ENCODE results near the gene MCF2L2. TPM values are rescaled to one million over a fixed set of nuclear protein-coding genes. Genes with fewer than 3 reads are reported as not detected.

Gene MCF2L2
- total and polyA plus RNA-seq, 10 donors: 0.46 to 37.7 (median 17.6) TPM

DNA sequence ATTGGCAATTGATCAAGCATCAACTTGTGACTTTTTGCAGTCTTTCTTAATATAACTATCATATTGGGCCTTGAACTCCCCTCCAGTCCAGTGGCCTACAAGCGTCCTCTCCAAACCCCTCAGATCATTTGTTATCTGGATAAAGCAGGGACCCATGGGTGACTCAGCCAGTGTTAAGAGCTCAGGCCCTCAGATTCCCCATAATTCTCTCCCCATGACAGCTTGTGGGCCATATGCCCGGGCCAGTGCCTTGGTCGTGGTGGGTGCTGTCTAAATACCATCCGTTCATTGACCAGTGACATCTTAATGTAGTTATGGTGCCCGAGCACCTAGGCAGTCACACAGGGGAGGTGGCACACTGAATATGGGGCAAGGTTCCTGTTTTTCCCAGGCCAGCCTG, 18.1 kb downstream of the MCF2L2 start:
- no peaks in the 10 kb centered on the region for H3K27me3 ChIP-seq (replicated peaks in 1 of 7)
- H3K36me3 ChIP-seq: no peaks in the 10 kb centered on the region
- H3K4me3 ChIP-seq: no peak overlapping the region
- H3K4me1 ChIP-seq: peaks cover 7 to 37% (median 10%) of the 10 kb centered on the region in 6 donors
- peak overlapping the region in 5 of 8 donors; percentile 6 to 63 (median 59) for H3K27ac ChIP-seq
- 57 to 71% (median 66%) methylated on average over 5 of the region's 5 CpGs for WGBS, 5 donors
- no peak for DNase-seq
- peak in 1 of 3 donors; percentile 31 for TF ChIP-seq POLR2AphosphoS5 (IDR thresholded peaks at IDR 0.05)
- no peak for TF ChIP-seq POLR2A (IDR thresholded peaks at IDR 0.05)
- TF ChIP-seq, protein P1, sequence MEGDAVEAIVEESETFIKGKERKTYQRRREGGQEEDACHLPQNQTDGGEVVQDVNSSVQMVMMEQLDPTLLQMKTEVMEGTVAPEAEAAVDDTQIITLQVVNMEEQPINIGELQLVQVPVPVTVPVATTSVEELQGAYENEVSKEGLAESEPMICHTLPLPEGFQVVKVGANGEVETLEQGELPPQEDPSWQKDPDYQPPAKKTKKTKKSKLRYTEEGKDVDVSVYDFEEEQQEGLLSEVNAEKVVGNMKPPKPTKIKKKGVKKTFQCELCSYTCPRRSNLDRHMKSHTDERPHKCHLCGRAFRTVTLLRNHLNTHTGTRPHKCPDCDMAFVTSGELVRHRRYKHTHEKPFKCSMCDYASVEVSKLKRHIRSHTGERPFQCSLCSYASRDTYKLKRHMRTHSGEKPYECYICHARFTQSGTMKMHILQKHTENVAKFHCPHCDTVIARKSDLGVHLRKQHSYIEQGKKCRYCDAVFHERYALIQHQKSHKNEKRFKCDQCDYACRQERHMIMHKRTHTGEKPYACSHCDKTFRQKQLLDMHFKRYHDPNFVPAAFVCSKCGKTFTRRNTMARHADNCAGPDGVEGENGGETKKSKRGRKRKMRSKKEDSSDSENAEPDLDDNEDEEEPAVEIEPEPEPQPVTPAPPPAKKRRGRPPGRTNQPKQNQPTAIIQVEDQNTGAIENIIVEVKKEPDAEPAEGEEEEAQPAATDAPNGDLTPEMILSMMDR (IDR thresholded peaks at IDR 0.05 in 8 of 11, conservative IDR thresholded peaks at IDR 0.05 in 3 of 11): no peak
- H3K9me3 ChIP-seq: no peaks in the 10 kb centered on the region
- intact Hi-C loops (cut with DNase I; ENCODE audit: low total_unique reads): no loop called here

DNA sequence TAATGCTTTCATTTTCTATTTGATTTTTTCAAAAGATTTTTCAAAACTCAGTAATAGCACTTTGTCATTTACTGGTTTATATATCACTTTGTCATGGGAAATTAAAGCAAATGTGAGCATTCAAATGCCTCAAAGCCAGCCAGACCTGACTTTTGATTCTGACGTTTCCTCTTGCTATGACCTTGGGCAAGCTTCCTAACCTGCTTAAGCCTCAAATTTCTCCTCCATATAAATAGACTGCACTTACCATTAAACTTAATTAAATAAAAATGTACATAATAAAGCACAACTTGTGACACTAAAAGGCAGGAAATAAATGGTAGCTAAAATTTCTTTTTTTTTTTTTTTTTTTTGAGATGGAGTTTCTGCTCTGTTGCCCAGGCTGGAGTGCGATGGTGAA, 19.2 kb downstream of the MCF2L2 start:
- WGBS, 5 donors: 56 to 74% (median 58%) methylated on average over 2 of the region's 2 CpGs
- TF ChIP-seq, protein P1 (IDR thresholded peaks at IDR 0.05 in 8 of 11, conservative IDR thresholded peaks at IDR 0.05 in 3 of 11): no peak
- TF ChIP-seq POLR2AphosphoS5 (IDR thresholded peaks at IDR 0.05) (no peak), POLR2A (IDR thresholded peaks at IDR 0.05) (no peak)
- Histone ChIP-seq H3K9me3 (no peaks in the 10 kb centered on the region), H3K27ac (peak overlapping the region in 1 of 8 donors; percentile 59), H3K36me3 (no peaks in the 10 kb centered on the region), H3K27me3 (replicated peaks in 1 of 7) (no peaks in the 10 kb centered on the region), H3K4me3 (no peak overlapping the region), H3K4me1 (peaks cover 7 to 37% (median 10%) of the 10 kb centered on the region in 6 donors)
- no peak for DNase-seq
- intact Hi-C loops (cut with DNase I; ENCODE audit: low total_unique reads): no loop called here

DNA sequence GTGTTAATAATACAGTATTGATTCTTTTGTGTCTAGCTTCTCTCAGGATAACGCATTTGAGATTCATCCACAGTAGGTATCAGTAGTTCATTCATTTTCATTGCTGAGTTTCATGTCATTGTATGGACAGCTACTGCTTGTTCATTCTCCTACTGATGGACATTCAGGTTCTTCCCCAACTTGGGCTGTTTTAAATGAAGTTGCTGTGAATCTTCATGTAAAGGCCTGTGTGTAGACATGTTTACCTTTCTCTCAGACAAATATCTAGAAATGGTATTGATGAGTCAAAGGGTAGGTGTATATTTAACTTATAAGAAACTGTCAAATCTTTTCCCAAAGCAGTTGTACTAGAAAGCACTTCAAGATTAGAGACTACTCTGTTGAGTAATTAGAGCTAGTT, 26.7 kb downstream of the MCF2L2 start:
- H3K27me3 ChIP-seq (replicated peaks in 1 of 7): no peaks in the 10 kb centered on the region
- no peak for TF ChIP-seq POLR2A (IDR thresholded peaks at IDR 0.05)
- TF ChIP-seq, protein P1 (IDR thresholded peaks at IDR 0.05 in 8 of 11, conservative IDR thresholded peaks at IDR 0.05 in 3 of 11): no peak
- TF ChIP-seq POLR2AphosphoS5 (IDR thresholded peaks at IDR 0.05): no peak
- no peaks in the 10 kb centered on the region for H3K36me3 ChIP-seq
- H3K9me3 ChIP-seq: no peaks in the 10 kb centered on the region
- peaks cover 0 to 4% (median 0%) of the 10 kb centered on the region in 6 donors for H3K4me1 ChIP-seq
- no peak overlapping the region for H3K27ac ChIP-seq
- no peak for DNase-seq
- WGBS, 5 donors: 93 to 100% (median 98%) methylated on average over 1 of the region's 1 CpG
- no peak overlapping the region for H3K4me3 ChIP-seq
- intact Hi-C loops (cut with DNase I; ENCODE audit: low total_unique reads): no loop called here

DNA sequence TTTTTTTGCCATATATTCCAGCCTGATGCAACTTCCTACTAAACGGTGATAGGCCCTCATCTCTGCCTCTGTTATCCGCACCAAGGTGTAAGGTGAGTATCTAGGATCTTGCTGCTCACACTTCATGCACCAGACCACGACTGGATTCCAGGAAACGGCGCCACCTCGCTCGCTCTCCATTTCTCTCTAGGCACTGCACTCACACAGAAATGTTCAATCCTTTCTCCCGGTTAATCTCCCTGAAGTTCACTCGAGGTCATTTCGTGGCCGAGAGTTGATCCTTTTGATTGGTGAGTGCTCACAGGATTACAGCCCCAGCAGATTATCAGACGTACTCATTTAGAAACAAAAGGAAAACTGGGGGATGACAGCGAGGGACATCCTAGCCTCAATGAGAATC, 28.1 kb downstream of the MCF2L2 start:
- peaks cover 0 to 4% (median 0%) of the 10 kb centered on the region in 6 donors for H3K4me1 ChIP-seq
- no peaks in the 10 kb centered on the region for H3K36me3 ChIP-seq
- intact Hi-C loops (cut with DNase I; ENCODE audit: low total_unique reads): no loop called here
- H3K27me3 ChIP-seq (replicated peaks in 1 of 7): no peaks in the 10 kb centered on the region
- H3K4me3 ChIP-seq: no peak overlapping the region
- no peak for DNase-seq
- H3K27ac ChIP-seq: no peak overlapping the region
- WGBS, 5 donors: 79 to 85% (median 81%) methylated on average over 13 of the region's 13 CpGs
- TF ChIP-seq POLR2A (IDR thresholded peaks at IDR 0.05): no peak
- no peak for TF ChIP-seq POLR2AphosphoS5 (IDR thresholded peaks at IDR 0.05)
- TF ChIP-seq, protein P1 (IDR thresholded peaks at IDR 0.05 in 8 of 11, conservative IDR thresholded peaks at IDR 0.05 in 3 of 11): no peak
- no peaks in the 10 kb centered on the region for H3K9me3 ChIP-seq

Data from spleen (tissue), 11 donors.